GM18499 (cell line): ENCODE results near the gene LRRC58.
"Not testable (repeated sequence)": the region's sequence is repeated elsewhere in the genome, so short reads cannot be mapped to it uniquely, and the experiment has no call there.

Source experiments
- ATAC-seq: cut with Tn5 transposase; IDR thresholded peaks from one replicate; pipeline ENCODE4 v1.9.1; 2021; ENCODE audit warnings: moderate number of reproducible peaks; ENCODE audit not compliant: insufficient read depth, unreplicated experiment

Gene LRRC58

GRCh38 chr3:120341658-120342346 is 7.4 kb downstream of the LRRC58 start:
- no peak for ATAC-seq

GRCh38 chr3:120339362-120339761 is 9.8 kb downstream of the LRRC58 start:
- no peak for ATAC-seq

- no peak for ATAC-seq
Observed at GRCh38 chr3:120338517-120338916, 10.6 kb downstream of the LRRC58 start.

GRCh38 chr3:120332646-120333045 is 16.5 kb downstream of the LRRC58 start:
- ATAC-seq: no peak

GRCh38 chr3:120331076-120331475 is 18.1 kb downstream of the LRRC58 start:
- ATAC-seq: no peak

GRCh38 chr3:120326784-120327183 is 22.4 kb downstream of the LRRC58 start:
- no peak for ATAC-seq

GRCh38 chr3:120324190-120324589 is 25.0 kb downstream of the LRRC58 start:
- ATAC-seq: no peak

- ATAC-seq: not testable (repeated sequence)
Observed at GRCh38 chr3:120323761-120324160, 25.4 kb downstream of the LRRC58 start.

- no peak for ATAC-seq
Observed at GRCh38 chr3:120311863-120312794, 37.0 kb downstream of the LRRC58 start.

GRCh38 chr3:120306519-120307455 is 42.4 kb downstream of the LRRC58 start:
- no peak for ATAC-seq

GRCh38 chr3:120304616-120305015 is 44.5 kb downstream of the LRRC58 start:
- ATAC-seq: no peak

GRCh38 chr3:120302361-120302760 is 46.8 kb downstream of the LRRC58 start:
- ATAC-seq: no peak

GRCh38 chr3:120300971-120301370 is 48.2 kb downstream of the LRRC58 start:
- no peak for ATAC-seq

- no peak for ATAC-seq
Observed at GRCh38 chr3:120299403-120299802, 49.8 kb downstream of the LRRC58 start.

GRCh38 chr3:120298996-120299395 is 50.2 kb downstream of the LRRC58 start:
- no peak for ATAC-seq

GRCh38 chr3:120291552-120291951 is 57.6 kb downstream of the LRRC58 start:
- ATAC-seq: not testable (repeated sequence)

GRCh38 chr3:120289636-120290035 is 59.5 kb downstream of the LRRC58 start:
- no peak for ATAC-seq

- no peak for ATAC-seq
Observed at GRCh38 chr3:120286465-120286864, 62.7 kb downstream of the LRRC58 start.

- ATAC-seq: no peak
Observed at GRCh38 chr3:120285508-120285841, 63.7 kb downstream of the LRRC58 start.

- no peak for ATAC-seq
Observed at GRCh38 chr3:120284747-120285507, 64.2 kb downstream of the LRRC58 start, which contains the start of gene GPR156. GPR156 (minus strand) TSS chr3:120285222; CDS start chr3:120244098, 41,124 bp downstream.
